Fibroblast of skin of scalp (primary cell): Measurements from ENCODE around the gene ATG9A.
A peak's percentile ranks its signal among the peaks of the same experiment; 100 is the strongest.

Experiments
- DNase-seq: peaks from one replicate; pipeline ENCODE4 v3.0.0-alpha.2; 2013

ATG9A gene

DNA sequence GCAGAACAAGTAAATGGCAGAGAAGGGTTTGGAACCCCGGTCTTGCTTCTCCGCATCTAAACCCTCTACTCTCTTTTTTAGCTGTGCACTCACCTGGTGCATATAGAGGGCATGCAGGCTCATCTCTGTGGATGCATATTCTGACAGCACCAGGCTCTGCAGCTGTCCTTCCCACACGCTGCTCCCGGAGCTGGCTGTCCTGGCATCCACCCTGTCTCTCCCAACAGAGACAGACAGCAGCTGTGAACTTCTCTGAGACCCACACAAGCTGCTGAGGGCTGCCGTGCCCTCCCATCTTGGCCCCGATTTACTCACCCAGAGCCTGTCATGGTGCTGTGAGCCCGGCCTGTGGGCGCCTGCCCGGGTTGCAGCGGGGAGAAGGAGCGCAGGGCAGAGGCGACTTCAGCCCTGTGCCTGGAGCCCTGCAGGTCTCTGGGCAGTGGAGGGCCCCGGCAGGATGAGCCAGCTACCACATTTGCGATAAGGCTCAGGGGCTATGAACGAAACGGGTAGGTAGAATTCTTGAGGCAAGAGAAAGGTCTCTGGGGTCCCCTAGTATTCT lies 7.4 kb downstream of the ATG9A start:
- DNase-seq = no peak

DNA sequence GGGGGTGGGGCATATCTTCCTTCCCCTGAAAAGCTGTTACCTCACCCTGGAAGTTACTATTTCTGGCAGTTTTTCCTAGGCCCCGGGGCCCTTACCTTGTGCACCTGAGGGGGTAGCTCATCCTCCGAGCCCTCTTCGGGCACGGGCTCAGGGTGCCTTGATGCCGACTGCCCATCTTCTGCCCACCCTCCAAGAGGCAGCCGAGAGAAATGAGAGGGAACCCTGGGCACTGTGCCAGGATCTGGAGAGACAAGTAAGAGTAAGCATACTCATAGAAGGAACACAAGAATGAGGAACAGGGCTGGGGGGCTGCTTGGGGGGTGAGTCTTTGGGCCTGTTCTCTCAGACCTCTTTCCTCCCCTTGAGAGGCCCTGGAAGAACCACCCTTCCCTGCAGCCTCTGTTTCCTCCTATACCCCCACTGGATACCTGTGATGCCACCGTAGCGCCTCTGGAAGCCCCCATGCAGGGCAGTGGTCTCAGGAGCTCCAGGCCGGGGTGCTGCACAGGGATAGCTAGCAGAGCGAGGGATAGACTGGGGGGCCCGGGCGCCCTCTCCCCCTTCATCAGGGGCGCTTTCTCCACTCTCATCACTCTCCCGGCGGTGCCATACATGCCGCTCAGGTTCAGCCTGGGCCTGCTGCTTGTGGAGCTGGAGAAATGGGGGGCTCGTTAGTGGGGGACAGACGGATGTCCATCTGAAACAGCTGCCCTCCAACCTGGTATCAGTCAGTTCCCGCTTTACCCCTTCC lies 8.6 kb downstream of the ATG9A start:
- no peak for DNase-seq

DNA sequence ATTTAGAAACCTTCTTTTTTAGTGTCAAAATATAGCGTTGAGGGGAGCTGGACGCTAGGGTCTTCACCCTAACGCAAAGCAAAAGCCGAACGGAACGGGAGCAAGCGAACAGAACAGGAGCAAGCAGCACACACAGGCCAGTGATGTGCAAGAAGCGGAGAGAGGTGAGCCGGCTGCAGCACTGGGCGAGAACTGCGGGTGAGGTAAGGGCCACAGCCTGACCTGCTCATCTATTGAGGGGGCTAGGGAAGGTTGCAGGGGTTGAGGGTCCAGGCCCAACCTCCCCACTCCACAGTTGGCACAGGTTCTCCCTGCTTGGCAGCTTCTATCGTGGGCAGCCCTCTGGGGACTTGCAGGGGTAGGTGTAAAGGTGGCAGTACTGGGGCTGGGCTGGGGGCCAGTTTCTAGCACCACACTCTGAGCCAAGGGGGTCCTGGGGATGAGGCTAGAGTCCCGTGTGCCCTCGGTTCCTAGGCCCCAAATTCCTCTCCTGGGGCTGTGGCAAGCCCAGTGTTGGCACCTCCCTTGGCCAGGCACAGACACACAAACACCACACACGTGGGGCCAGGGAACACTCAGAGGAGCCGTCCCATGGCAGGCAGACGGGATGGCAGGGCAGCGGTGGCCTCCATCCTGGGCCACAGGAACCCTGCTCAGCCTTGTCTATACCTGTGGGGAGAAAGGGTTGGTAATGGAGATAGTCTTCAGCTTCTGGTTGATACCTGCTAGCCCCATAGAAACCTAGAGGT lies 9.5 kb downstream of the ATG9A start:
- DNase-seq = no peak

GRCh38 chr2:219218732-219219701 lies 10.4 kb downstream of the ATG9A start, which contains the start of gene ABCB6:
Gene ABCB6 (minus strand): TSS chr2:219218958. CDS start chr2:219218673, 285 bp downstream.
- peak; percentile 97 for DNase-seq

DNA sequence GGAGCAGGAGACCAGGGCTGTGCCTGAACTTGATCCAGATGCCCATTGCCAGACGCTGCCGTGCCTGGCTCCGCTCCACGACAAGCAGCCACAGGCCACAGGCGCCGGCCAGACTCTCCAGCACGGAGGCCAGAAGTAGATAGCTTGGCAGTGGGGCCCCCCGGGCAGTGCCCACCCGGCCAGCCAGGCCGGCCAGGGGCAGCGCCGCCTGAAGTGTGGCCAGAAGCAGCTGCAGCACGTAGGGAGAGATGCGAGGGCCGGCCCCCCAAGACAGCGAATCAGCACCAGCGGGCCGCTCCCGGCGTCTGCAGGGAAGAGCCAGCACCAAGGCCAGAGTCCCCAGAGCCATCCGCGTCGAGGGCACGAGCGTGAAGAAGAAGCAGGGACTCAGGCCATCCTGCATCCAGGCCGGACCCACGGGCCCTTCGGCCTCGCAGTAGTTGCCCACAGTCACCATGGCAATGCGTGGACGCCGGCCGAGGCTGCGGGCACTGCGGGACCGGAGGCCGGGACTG lies 11.2 kb downstream of the ATG9A start:
- peak; percentile 80 for DNase-seq

- no peak for DNase-seq
These were observed 12.9 kb downstream of the ATG9A start for GRCh38 chr2:219216535-219216915.

- no peak for DNase-seq
These were observed 13.4 kb downstream of the ATG9A start for GRCh38 chr2:219215871-219216534.

DNA sequence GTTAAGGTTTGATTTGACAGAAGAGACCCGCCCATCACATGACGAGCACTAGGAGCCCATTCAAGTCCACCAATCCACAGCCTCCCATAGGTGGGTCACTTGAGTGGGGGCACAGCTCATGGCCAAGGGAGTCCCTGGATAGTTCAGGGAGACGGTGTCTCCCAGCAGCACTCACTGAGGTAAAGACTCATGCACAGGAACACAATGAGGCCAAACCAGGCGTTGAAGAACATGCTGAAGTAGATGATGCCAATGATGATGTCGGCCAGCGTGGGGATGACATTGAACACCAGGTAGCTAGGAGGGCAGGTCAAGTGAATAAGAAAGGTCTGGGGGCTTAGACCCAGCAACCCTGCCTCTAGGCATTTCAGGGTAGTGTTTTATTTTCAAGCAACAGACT lies 14.7 kb downstream of the ATG9A start:
- no peak for DNase-seq

DNA sequence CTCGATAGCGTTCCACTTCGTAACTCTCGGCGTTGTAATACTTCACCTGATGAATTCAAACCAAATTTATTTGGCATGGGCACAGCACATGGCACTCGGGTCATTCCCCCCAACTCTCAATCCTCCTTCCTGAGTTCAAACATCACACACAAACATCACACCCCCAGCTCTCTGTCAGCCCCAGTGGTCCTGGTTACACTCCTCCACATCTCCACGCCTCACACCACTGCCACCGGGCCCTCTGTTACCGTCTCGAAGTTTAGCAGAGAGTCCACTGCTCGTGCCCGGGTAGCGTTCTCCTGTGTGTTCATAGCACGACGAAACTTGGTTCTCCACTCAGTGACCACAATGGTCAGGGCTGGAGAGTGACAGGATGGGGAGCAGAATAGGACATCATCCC lies 15.3 kb downstream of the ATG9A start:
- DNase-seq = no peak

- DNase-seq = no peak
These were observed 15.9 kb downstream of the ATG9A start for GRCh38 chr2:219213486-219214071.

DNA sequence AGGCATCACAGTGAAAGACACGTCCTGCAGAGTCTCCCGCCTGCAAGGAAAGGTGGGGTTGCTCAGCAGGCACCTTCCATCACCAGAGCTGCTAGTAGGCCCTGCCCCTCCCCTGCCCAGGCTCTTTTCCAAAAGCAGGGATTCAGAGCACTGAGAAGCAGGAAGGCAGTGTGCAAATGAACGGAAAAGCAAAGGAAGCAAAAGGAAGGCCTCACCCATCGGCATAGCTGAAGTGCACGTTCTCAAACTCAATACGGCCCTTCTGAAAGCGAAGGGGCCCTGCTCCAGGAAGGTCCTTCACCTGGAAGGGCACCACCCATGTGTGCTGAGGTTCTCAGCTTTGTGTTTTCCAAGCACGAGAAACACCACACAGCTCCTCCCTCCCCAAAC lies 16.4 kb downstream of the ATG9A start:
- DNase-seq = no peak

DNA sequence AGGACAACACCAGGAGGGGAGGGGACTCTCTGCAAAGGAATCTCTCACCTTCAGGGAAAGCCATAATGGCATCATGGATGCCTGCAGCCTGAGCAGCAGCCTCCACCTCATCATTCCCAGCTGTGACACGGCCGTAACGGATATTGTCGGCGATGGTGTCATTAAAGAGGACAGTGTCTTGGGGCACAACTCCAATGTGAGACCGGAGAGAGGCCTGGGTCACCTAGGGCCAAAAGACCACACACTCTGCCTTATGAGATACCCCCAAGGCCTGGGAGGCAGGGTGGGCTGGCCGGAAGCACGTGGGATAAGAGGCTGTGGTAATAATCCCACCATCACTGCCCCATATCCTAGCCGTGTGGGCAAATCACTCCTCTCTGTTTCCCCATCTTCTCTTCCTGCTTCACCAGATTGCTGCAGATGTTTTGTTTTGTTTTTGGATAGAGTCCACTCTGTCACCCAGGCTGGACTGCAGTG lies 18.5 kb downstream of the ATG9A start:
- no peak for DNase-seq

- DNase-seq = no peak
These were observed 19.1 kb downstream of the ATG9A start for GRCh38 chr2:219210196-219210885.

- DNase-seq = no peak
These were observed 19.9 kb downstream of the ATG9A start for GRCh38 chr2:219209236-219210195.

DNA sequence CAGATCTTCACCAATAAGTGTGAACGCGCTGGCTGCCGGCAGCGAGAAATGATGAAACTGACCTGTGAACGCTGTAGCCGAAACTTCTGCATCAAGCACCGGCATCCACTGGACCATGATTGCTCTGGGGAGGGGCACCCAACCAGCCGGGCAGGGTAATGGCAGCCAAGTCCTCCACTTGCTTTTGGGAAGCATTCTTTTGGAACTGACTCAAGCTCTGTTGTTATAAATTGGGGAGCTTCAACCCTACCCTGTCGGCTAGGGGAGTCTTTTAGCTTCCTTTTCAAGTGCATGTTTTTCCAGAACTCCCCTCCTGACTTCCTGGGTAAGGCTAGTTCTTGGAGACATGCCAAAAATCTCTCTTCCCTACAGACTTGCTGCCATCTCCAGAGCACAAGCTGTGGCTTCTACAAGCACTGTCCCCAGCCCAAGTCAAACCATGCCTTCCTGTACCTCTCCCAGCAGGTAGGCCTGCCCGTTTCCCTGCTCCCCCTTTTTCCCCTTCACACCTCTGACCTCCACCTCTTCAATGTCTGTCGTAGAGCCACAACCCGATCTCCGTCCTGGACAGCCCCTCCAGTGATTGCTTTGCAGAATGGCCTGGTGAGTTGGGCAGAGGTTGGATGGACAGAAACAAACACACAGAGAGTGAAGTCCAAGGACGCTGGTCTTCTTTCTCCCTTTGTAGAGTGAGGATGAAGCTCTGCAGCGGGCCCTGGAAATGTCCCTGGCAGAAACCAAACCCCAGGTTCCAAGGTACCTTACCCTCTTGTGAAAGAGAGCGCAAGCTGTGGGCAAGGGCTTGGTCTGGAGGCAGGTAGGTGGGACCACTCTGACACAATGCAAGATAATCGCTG lies 21.3 kb downstream of the ATG9A start:
- peak; percentile 55 for DNase-seq

- no peak for DNase-seq
These were observed 22.1 kb downstream of the ATG9A start for GRCh38 chr2:219207134-219207883.

DNA sequence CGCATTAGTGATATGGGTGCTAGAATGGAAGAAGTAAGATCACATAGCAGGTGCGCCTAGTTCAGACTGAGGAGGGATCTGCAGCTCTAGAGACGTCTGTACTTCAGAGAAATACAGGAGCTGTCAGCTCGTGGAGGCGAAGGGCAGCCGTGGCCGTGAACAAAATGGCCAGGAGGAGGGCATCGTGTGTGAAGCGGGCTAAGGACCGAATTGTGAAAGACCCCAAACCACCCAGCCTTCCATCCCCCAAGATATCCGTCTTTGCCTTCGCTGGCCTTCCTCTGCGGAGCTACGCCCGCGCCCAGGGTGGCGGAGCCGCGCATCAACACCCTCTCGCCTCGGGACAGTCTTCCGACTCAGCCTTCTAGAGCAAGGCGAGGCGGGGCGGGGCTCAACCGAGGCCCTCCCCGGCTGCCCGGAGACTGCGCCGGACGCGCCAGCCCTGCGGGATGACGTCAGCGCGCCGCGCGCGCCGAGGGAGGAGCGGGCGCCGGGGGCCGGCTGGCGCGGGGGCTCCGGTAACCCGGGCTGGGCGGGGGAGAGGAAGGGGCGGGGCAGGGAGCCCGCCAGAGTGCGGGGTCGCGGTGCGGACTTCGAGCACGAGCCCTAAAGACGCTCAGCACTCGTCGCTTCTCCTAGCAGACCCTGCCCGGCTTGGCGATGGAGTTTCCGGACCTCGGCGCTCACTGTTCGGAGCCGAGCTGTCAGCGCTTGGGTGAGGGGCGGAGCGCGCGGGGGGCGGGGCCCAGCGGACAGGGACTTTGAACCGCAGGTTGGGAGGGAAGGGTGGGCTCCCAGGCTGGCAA lies 22.9 kb downstream of the ATG9A start, which contains the start of gene ZFAND2B:
Gene ZFAND2B (plus strand): TSS at position 455 of the 806 bp plus-strand sequence. CDS start 206 bp downstream, at position 661.
- DNase-seq = peak; percentile 95
